Kidney epithelial cell (primary cell): ENCODE results near the gene SSC4D. TPM values are rescaled to one million over a fixed set of nuclear protein-coding genes. Genes with fewer than 3 reads are reported as not detected.

Experiments used
- DNase-seq: peaks from one replicate; pipeline ENCODE4 v3.0.0-alpha.2; 2010; ENCODE audit warnings: low read depth
- H3K27me3 ChIP-seq: 2 replicates; pipeline ENCODE4 v1.6.0; 2011; ENCODE audit warnings: low read length; ENCODE audit not compliant: control insufficient read depth, insufficient read depth
- H3K36me3 ChIP-seq: 2 replicates; pipeline ENCODE4 v1.5.1; 2011; ENCODE audit warnings: low read length; ENCODE audit not compliant: control insufficient read depth, insufficient read depth
- H3K4me3 ChIP-seq: 2 replicates; pipeline ENCODE4 v1.5.1; 2011; ENCODE audit warnings: low read depth, mild to moderate bottlenecking, control low read depth, low read length
- total RNA-seq: library from RNA; depleted of rRNA; stranded (reverse); fragments of >200 nt; gene quantifications from 2 replicates; pipeline ENCODE4 v1.2.3, GENCODE V29; 2015
- TF ChIP-seq, protein P1 (sequence below): IDR thresholded peaks from 2 replicates; pipeline ENCODE4 v1.5.1; 2011; ENCODE audit warnings: mild to moderate bottlenecking, moderate library complexity, low read length, control low read depth, inconsistent platforms; ENCODE audit not compliant: insufficient read depth, poor library complexity, severe bottlenecking

The SSC4D gene
- total RNA-seq, 1 donor from 2014 or later: 6.4 TPM

DNA sequence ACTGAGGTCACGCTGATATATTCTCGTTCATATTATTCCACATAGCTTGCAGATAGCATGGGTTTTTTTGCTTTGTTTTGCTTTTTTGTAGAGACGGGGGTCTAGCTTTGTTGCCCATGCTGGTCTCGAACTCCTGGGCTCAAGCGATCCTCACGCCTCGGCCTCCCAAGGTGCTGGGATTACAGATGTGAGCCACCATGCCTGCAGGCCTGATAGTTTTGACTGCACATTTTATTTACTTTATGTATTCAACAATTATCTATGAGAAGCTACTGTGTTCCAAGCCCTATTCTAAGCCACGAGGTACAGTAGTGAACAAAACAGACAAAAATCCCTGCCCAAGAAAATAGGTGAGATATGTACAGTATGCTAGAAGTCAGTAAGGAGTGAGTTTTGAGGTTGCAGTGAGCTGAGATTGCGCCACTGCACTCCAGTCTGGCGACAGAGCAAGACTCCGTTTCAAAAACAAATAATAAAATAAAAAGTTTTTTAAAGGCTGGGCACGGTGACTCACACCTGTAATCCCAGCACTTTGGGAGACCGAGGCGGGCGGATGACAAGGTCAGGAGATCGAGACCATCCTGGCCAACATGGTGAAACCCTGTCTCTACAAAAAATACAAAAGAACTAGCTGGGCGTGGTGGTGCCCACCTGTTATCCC is 49.4 kb downstream of the SSC4D start:
- TF ChIP-seq, protein P1, sequence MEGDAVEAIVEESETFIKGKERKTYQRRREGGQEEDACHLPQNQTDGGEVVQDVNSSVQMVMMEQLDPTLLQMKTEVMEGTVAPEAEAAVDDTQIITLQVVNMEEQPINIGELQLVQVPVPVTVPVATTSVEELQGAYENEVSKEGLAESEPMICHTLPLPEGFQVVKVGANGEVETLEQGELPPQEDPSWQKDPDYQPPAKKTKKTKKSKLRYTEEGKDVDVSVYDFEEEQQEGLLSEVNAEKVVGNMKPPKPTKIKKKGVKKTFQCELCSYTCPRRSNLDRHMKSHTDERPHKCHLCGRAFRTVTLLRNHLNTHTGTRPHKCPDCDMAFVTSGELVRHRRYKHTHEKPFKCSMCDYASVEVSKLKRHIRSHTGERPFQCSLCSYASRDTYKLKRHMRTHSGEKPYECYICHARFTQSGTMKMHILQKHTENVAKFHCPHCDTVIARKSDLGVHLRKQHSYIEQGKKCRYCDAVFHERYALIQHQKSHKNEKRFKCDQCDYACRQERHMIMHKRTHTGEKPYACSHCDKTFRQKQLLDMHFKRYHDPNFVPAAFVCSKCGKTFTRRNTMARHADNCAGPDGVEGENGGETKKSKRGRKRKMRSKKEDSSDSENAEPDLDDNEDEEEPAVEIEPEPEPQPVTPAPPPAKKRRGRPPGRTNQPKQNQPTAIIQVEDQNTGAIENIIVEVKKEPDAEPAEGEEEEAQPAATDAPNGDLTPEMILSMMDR: no peak
- no peak overlapping the region for H3K4me3 ChIP-seq
- H3K36me3 ChIP-seq: no peaks in the 10 kb centered on the region
- DNase-seq: no peak
- H3K27me3 ChIP-seq: no peaks in the 10 kb centered on the region

DNA sequence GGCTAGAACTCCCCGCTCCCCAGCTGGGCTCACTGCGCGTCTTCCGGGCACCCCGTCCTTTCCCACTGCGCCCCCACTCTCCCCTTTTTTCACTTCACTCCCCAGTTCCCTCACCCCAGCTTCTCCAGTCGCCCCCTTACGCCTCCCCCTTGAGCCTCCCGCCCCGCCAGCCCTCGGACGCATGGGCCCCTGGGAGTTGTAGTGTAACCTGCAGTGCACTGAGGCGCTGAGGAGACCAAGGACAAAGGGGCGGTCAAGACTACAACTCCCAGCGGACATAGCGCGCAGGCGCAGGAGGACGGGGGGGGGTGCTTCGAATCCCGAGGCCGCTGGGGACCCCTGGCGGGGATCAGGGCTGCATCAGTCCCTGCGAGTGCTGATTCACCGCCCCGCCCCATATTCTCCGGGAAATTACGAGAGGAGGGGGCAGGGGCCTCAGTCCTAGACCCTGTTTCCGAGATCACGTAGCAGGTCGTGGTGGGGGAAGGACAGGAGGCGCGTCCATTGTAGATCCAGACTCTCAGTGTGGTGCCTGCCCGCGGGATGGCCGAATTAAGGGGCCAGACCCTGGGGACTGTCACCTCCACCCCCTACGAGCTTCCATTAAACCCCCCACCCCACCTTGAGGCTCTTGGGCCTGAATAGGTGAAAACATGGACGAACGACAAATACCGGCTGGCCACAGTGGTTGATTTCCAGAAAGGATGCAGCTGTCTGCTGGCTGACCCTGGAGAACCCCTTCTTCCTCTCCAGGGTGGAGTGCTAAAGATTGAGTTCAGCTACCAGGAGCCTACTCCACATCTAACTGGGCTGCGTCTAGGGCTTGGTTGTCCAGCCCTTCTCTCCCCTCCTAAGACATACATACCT is 50.2 kb downstream of the SSC4D start:
- H3K4me3 ChIP-seq: peak overlapping the region; percentile 86
- H3K36me3 ChIP-seq: no peaks in the 10 kb centered on the region
- no peaks in the 10 kb centered on the region for H3K27me3 ChIP-seq
- DNase-seq: peak; percentile 92
- TF ChIP-seq, protein P1: peak; percentile 85

DNA sequence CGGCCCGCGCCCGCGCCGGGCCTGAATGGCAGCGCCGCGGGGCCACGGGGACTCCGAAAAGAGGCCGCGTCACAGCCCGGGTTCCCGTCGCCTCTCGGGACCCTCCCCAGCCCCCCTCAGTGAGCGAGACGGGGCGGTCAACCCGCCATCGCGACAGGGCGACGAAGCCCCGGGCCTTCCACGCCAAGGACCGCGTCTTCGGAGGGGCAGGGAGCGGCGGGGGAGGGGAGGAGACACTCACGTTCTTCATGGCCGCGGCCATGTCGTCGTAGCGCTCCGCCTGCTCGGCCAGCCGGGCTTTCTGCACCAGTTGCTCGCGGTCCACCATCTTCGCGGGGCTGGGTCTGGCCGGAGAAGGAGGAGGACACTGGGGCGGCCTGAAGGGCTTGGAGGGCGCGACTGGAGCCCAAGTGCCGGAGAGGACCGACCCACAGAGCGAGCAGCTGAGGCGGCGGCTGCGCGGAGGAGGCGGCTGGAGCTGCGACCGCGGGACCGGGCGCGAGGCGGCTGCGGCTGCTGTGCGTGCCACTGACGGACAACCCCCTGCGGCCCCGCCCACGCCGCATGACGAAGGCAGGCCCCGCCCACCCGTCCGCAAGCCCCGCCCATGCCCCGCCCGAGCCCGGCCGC is 50.9 kb downstream of the SSC4D start, which contains the start of gene YWHAG:
Gene YWHAG (minus strand): TSS at position 511 of the 630 bp plus-strand sequence. CDS start 183 bp downstream, at position 328.
- H3K4me3 ChIP-seq: peak within 1 kb of the TSS; percentile 86
- DNase-seq: no peak

DNA sequence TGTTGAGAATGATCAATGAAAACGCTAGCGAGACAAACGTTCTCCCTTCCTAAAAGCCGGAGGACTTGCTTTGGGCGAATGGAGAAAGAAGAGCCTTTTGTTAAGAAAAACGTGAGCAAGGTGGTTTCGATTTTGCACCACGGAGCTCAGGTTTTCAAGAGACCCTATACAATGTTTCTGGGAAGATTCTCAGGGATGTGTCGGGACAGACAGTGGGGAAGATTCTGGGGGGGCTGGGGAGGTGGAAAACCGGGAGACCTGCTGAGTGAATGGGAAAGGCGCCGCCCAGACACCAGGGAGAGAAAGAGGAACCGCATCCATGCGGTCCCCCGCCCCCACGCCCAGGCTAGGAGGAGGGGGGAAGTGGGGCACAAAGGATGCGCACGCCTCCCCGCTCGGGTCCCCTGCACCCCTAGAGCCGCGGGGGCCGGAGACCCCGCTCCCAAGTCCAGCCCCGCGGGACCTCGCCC is 51.5 kb downstream of the SSC4D start:
- TF ChIP-seq, protein P1: no peak
- no peak for DNase-seq

More for the DNA sequence above, 50.9 kb downstream of the SSC4D start, which contains the start of gene YWHAG:
- Histone ChIP-seq H3K36me3 (no peaks in the 10 kb centered on the region), H3K27me3 (no peaks in the 10 kb centered on the region)
- TF ChIP-seq, protein P1: no peak

DNA sequence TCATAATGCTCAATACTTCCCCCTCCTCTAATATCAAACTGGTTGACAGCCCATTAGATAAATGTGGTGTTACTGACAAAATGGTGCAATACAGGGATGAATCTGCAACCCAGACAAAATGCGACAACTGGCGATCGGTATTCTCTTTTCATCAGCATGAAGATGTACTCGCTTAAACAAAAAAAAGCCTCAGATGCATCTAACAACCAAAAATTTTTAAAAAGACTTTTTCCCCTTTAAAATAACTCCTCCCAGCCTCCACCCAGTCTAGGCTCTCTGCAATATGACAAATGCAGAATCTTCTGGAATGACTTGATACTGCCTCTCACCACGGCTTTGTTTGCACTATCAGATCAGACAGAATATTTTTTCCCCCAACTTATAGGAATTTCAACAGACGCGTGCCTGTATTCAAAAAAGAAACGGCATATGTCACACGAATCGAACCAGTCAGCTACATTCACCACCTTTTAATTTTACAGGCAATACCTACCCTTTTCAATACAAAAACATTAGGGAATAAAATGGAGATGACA is 52.0 kb downstream of the SSC4D start:
- no peak for DNase-seq
- Histone ChIP-seq H3K27me3 (no peaks in the 10 kb centered on the region), H3K36me3 (no peaks in the 10 kb centered on the region), H3K4me3 (peak overlapping the region; percentile 86)
- TF ChIP-seq, protein P1: no peak

More for the DNA sequence above, 51.5 kb downstream of the SSC4D start:
- H3K27me3 ChIP-seq: no peaks in the 10 kb centered on the region
- no peaks in the 10 kb centered on the region for H3K36me3 ChIP-seq
- peak overlapping the region; percentile 86 for H3K4me3 ChIP-seq
